ACC112 (cell line): Measurements from ENCODE around the gene TNIK.
A peak's percentile ranks its signal among the peaks of the same experiment; 100 is the strongest.

Source experiments
- H2AFZ ChIP-seq: fragments of 200-600 bp; sonication (generic); one replicate; pipeline ENCODE4 v1.6.0; 2017; ENCODE audit warnings: antibody characterized with exemption, low read length; ENCODE audit not compliant: unreplicated experiment
- H3K27ac ChIP-seq: fragments of 200-600 bp; sonication (generic); 2 replicates; pipeline ENCODE4 v1.5.1; 2014; ENCODE audit warnings: low read depth, mild to moderate bottlenecking, antibody characterized with exemption, low read length, moderate library complexity
- H3K27me3 ChIP-seq: fragments of 200-600 bp; sonication (generic); 2 replicates; pipeline ENCODE4 v1.6.1; 2014; ENCODE audit warnings: mild to moderate bottlenecking, antibody characterized with exemption, low read length, moderate library complexity, mixed read lengths; ENCODE audit not compliant: insufficient read depth
- H3K36me3 ChIP-seq: fragments of 200-600 bp; sonication (generic); 2 replicates; pipeline ENCODE4 v1.6.1; 2016; ENCODE audit warnings: mild to moderate bottlenecking, antibody characterized with exemption, low read length, moderate library complexity, mixed read lengths; ENCODE audit not compliant: insufficient read depth
- H3K4me1 ChIP-seq: fragments of 200-600 bp; sonication (generic); one replicate; pipeline ENCODE4 v1.6.1; 2016; ENCODE audit warnings: low read length, mixed read lengths; ENCODE audit not compliant: insufficient read depth, unreplicated experiment, control insufficient read depth
- H3K4me3 ChIP-seq: fragments of 200-600 bp; sonication (generic); 2 replicates; pipeline ENCODE4 v1.5.1; 2014; ENCODE audit warnings: mild to moderate bottlenecking, low read depth, low read length
- H3K79me2 ChIP-seq: fragments of 200-600 bp; sonication (generic); one replicate; pipeline ENCODE4 v1.6.0; 2016; ENCODE audit warnings: low read length; ENCODE audit not compliant: control insufficient read depth, unreplicated experiment, insufficient read depth

The TNIK gene

GRCh38 chr3:171088964-171089754 is 371.0 kb downstream of the TNIK start:
- no peaks in the 10 kb centered on the region for H3K79me2 ChIP-seq
- H3K4me1 ChIP-seq = peaks cover 33% of the 10 kb centered on the region
- no peak overlapping the region for H2AFZ ChIP-seq
- H3K4me3 ChIP-seq = peak overlapping the region; percentile 47; the same call in 1 of the 2 replicates
- H3K36me3 ChIP-seq = no peaks in the 10 kb centered on the region
- no peaks in the 10 kb centered on the region for H3K27me3 ChIP-seq
- peak overlapping the region; percentile 57 for H3K27ac ChIP-seq

GRCh38 chr3:171088496-171088895 is 371.7 kb downstream of the TNIK start:
- no peaks in the 10 kb centered on the region for H3K79me2 ChIP-seq
- peaks cover 33% of the 10 kb centered on the region for H3K4me1 ChIP-seq
- no peaks in the 10 kb centered on the region for H3K27me3 ChIP-seq
- no peak overlapping the region for H2AFZ ChIP-seq
- H3K36me3 ChIP-seq = no peaks in the 10 kb centered on the region
- 0 out of 2 replicates have a peak overlapping the region, but pooled peaks have one; percentile 47 for H3K4me3 ChIP-seq
- peak overlapping the region; percentile 57 for H3K27ac ChIP-seq

- Histone ChIP-seq H3K4me3 (no peak overlapping the region), H3K79me2 (no peaks in the 10 kb centered on the region), H3K36me3 (no peaks in the 10 kb centered on the region), H3K4me1 (peaks cover 27% of the 10 kb centered on the region), H3K27me3 (no peaks in the 10 kb centered on the region), H2AFZ (no peak overlapping the region), H3K27ac (no peak overlapping the region)
These were observed 373.3 kb downstream of the TNIK start for GRCh38 chr3:171086914-171087313.

GRCh38 chr3:171077261-171077660 is 382.9 kb downstream of the TNIK start:
- H3K27me3 ChIP-seq = no peaks in the 10 kb centered on the region
- no peaks in the 10 kb centered on the region for H3K36me3 ChIP-seq
- no peak overlapping the region for H3K4me3 ChIP-seq
- H2AFZ ChIP-seq = no peak overlapping the region
- no peaks in the 10 kb centered on the region for H3K79me2 ChIP-seq
- no peak overlapping the region for H3K27ac ChIP-seq
- H3K4me1 ChIP-seq = no peaks in the 10 kb centered on the region

GRCh38 chr3:171072432-171072831 is 387.8 kb downstream of the TNIK start:
- Histone ChIP-seq H3K79me2 (no peaks in the 10 kb centered on the region), H3K4me1 (no peaks in the 10 kb centered on the region), H2AFZ (no peak overlapping the region), H3K36me3 (no peaks in the 10 kb centered on the region; the same call in 1 of the 2 replicates), H3K27me3 (no peaks in the 10 kb centered on the region), H3K4me3 (no peak overlapping the region), H3K27ac (no peak overlapping the region)

GRCh38 chr3:171068658-171069057 is 391.5 kb downstream of the TNIK start:
- H3K27me3 ChIP-seq = no peaks in the 10 kb centered on the region
- H2AFZ ChIP-seq = no peak overlapping the region
- H3K36me3 ChIP-seq = no peaks in the 10 kb centered on the region; the same call in 1 of the 2 replicates
- H3K4me1 ChIP-seq = no peaks in the 10 kb centered on the region
- H3K4me3 ChIP-seq = no peak overlapping the region
- no peaks in the 10 kb centered on the region for H3K79me2 ChIP-seq
- no peak overlapping the region for H3K27ac ChIP-seq

GRCh38 chr3:171066206-171066605 is 394.0 kb downstream of the TNIK start:
- no peaks in the 10 kb centered on the region for H3K27me3 ChIP-seq
- no peaks in the 10 kb centered on the region for H3K4me1 ChIP-seq
- H2AFZ ChIP-seq = no peak overlapping the region
- H3K27ac ChIP-seq = no peak overlapping the region
- H3K36me3 ChIP-seq = no peaks in the 10 kb centered on the region; the same call in 1 of the 2 replicates
- no peak overlapping the region for H3K4me3 ChIP-seq
- no peaks in the 10 kb centered on the region for H3K79me2 ChIP-seq

- no peaks in the 10 kb centered on the region for H3K79me2 ChIP-seq
- no peaks in the 10 kb centered on the region; the same call in 1 of the 2 replicates for H3K36me3 ChIP-seq
- H3K27me3 ChIP-seq = no peaks in the 10 kb centered on the region
- H2AFZ ChIP-seq = no peak overlapping the region
- no peak overlapping the region for H3K27ac ChIP-seq
- no peak overlapping the region for H3K4me3 ChIP-seq
- H3K4me1 ChIP-seq = no peaks in the 10 kb centered on the region
These were observed 394.5 kb downstream of the TNIK start for GRCh38 chr3:171065732-171066131.

- Histone ChIP-seq H2AFZ (no peak overlapping the region), H3K36me3 (no peaks in the 10 kb centered on the region), H3K4me3 (no peak overlapping the region), H3K27ac (no peak overlapping the region), H3K79me2 (no peaks in the 10 kb centered on the region), H3K27me3 (no peaks in the 10 kb centered on the region), H3K4me1 (no peaks in the 10 kb centered on the region)
These were observed 395.7 kb downstream of the TNIK start for GRCh38 chr3:171064461-171064860.

GRCh38 chr3:171061749-171062148 is 398.5 kb downstream of the TNIK start:
- Histone ChIP-seq H3K36me3 (no peaks in the 10 kb centered on the region), H3K27me3 (no peaks in the 10 kb centered on the region), H2AFZ (no peak overlapping the region), H3K4me3 (no peak overlapping the region), H3K27ac (no peak overlapping the region), H3K79me2 (no peaks in the 10 kb centered on the region), H3K4me1 (peaks cover 17% of the 10 kb centered on the region)

- no peak overlapping the region for H3K4me3 ChIP-seq
- H3K27ac ChIP-seq = no peak overlapping the region
- H2AFZ ChIP-seq = no peak overlapping the region
- peaks cover 33% of the 10 kb centered on the region for H3K4me1 ChIP-seq
- H3K36me3 ChIP-seq = no peaks in the 10 kb centered on the region
- no peaks in the 10 kb centered on the region for H3K79me2 ChIP-seq
- H3K27me3 ChIP-seq = no peaks in the 10 kb centered on the region
These were observed 400.2 kb downstream of the TNIK start for GRCh38 chr3:171059978-171060377.
